NCI-H226 (cell line): ENCODE measurements around the gene AGBL5.
A peak's percentile ranks its signal among the peaks of the same experiment; 100 is the strongest.

ENCODE experiments used
- DNase-seq: peaks from one replicate; pipeline ENCODE4 v3.0.0-alpha.2; 2015

The AGBL5 gene

DNA sequence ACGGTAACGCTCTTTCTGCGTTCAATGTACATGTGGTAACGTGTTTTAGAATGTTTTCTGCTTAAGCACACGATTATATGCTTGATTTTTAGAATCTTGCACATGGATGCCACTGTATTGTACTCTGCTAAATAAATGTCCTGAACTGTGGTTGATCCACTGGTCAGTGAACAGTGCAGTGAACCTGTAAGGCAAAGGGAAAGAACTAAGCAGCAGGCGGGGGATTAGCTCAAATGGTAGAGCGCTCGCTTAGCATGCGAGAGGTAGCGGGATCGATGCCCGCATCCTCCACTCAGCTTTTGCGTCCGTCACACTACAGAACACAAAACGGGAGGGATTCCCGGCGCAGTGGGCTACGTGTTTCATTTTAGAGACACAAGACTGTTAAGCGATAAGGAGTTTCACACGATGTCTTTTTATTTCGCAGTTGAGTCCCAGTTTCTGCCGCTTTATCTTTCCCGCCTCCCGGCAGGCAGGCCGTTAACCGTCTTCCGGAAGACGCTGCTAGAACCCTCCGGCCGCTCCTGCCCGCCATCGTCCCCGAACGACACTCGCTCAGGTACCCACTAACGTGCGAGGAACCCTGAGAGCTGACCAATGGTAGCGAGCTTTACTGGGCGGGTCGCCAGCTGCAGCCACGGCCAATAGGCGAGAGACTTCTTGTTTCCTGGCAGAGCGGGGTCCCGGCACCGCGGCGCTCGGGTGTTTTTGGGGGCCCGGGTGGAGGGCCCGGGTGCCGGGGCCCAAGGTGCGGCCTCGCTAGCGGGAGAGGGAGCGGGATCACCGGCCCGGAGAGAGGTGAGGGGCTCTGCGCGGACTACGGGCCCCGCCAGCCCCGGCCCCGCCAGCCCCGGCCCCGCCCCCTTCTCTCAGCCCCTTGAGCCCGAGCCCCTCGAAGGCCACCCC is at the start of gene AGBL5:
Gene AGBL5 (plus strand): TSS at position 673 of the 906 bp plus-strand sequence. CDS start 1,291 bp downstream, outside the sequence.
- DNase-seq = peak; percentile 85

DNA sequence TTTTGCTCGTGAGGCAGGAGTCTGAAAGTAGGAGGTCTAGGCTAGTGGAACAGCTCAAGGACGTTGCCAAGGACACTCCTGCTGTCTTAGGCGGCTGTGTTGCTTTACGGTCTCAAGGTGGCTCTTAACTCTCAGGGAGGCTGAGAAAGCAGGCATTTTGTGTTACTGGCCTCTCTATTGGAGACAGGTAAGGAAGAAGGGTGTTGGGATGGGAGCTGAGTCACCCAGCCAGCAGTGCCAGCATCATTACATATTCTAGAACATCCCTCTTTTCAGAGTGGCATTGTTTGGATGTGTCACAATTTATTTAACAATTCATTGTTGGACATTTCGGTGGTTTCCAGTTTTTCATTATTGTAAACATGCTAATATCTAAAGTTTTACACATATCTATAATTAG is 49.5 kb upstream of the AGBL5 start:
- no peak for DNase-seq

- no peak for DNase-seq
These were observed 48.5 kb upstream of the AGBL5 start for GRCh38 chr2:27003007-27003406.

DNA sequence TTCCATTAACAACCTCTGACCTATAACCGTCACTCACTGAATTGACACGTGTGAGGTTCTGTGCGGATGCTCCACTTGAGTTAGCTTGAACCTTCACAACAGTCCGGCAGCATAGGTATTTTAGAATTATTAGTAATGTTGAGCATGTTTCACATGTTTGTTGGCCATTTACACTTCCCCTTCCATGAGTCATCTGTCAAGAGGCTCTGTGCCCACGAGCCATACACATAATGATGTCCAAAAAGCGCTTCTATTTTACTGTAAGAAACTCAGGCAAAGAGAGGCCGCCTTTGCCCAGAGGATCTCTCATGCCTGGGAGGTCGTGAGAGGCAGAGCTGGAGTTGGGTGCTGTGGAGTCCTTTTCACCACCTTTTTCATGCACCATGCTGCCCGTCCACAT is 47.6 kb upstream of the AGBL5 start:
- peak; percentile 45 for DNase-seq

DNA sequence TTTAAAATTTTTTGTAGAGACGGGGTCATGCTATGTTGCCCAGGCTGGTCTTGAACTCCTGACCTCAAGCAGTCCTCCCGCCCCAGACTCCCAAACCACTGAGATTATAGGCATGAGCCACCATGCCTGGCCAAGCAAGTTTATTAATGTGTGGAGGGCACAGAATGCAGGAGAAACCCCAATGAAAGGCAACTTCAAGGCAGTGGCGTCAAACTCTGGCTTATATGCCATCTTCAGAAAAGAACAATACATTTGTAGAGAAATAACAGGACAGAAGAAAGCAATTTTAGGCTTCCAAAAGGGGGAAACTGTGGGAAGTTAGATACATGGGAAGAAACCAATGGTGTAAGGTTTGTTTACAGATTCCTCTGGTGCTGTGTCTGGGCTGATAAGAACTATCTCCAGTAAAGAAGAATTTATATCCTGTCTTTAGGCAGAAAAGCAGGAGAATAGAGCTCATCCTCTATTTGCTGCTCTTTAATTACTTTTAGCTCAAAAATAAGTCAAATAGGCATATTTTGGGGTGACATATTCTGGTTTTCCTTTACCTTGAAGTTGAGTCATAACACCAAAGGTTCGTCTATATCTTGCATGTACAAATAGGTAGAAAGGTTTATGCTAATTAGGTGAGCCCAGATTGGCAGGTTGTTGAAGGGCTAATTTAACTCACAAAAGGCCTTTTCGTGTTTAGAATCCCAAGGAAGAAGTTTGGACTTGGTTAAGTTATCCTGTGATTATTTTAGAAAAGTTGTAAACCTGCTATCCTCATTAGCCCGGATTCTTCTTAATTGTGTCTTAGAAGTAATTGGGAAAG is 44.7 kb upstream of the AGBL5 start:
- no peak for DNase-seq

- DNase-seq = no peak
These were observed 43.8 kb upstream of the AGBL5 start for GRCh38 chr2:27007416-27008374.

DNA sequence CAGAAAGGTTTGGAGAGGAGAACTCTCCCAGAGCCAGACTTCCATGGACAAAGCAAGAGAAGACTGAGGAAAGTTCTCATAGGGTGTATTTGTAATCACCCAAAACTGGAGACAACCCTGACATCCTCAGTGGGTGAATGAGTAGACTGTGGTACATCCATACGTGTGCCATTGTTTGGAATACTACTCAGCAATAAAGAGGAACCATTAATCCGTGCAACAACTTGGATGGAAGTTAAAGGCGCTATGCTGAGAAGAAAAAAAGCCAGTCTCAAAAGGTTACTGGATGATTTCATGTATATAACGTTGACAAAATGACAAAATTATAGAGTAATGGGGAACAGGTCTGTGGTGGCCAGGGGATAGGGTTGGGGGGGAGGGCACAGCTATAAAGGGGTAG is 42.8 kb upstream of the AGBL5 start:
- no peak for DNase-seq

- DNase-seq = no peak
These were observed 42.4 kb upstream of the AGBL5 start for GRCh38 chr2:27009083-27009482.

DNA sequence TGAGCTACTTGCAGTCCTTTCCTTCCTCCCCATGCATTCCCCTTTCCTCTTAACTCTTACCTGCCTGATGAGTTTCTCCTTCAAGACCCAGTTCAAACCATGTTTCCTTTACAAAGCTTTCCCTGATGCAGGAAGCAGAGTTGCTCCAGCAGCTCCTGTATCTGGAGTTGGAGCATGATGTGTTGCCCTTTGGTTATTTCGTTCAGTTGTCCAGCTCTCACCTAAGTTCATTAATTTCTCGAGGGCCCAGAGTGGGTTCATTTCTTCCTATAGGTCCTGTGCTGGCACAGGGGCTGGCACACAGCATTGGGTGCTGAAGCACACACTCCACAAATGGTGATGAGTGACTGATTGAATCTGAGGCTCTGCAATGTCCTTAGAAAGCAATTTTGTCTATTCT is 41.8 kb upstream of the AGBL5 start:
- no peak for DNase-seq

GRCh38 chr2:27010139-27010538 is 41.3 kb upstream of the AGBL5 start:
- DNase-seq = no peak

DNA sequence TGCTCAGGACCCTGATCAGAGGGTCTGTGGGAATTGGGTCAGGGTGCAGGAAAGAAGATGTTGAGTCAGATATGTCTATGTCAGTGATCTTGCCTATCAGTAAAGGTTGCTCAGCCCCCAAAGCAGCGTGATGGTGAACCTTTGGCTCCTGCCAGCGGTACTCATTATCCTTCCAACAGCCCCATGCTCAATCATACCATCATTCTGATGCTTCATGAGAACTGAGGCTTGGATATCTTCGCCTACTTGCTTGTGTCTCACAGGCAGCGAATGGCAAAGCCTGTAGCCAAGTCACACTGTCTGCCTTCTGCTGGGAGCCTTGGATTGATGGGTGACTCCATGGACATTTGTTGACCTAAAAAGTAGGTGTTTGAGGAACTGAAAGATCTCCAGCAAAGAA is 37.7 kb upstream of the AGBL5 start:
- no peak for DNase-seq

- DNase-seq = no peak
These were observed 36.6 kb upstream of the AGBL5 start for GRCh38 chr2:27014771-27015433.

GRCh38 chr2:27016801-27017325 is 34.6 kb upstream of the AGBL5 start:
- DNase-seq = peak; percentile 31

DNA sequence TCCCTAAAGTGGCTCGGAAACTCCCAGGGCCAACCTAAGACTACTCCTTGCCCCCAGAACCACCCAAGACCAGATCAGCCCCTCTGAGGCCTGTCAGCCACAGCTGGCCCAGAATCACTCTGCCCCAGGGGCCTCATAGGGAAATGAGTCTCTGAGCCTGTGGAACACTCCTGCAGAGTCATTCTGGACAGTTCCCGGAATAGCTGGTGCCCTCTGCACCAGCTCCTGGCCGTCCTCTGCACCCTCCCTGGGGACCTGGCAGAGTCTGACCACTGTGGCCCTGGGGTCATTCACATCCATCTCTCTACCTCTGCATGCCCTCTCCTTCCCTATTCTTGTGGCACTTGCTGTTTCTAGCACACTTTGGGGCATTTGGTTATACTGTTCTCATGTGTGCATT is 33.3 kb upstream of the AGBL5 start:
- DNase-seq = no peak

DNA sequence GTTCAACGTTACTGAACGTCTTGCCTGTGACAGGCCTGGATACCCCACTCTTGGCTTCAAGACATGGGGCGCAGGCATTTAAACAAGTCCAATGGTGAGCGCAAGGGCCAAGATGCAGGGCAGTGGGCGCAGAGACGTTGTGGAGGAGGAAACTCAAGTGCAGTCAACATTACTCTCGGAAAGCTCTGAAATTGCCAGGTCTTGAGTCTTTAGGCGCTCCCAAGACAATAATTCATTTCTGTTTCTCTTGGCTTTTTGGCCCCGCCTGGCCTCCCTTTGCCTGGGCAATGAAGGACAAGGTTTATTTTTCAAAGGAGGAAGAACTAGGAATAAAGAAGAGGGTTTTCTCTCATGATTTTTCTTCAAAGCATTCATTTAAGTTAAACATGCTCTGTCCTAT is 32.0 kb upstream of the AGBL5 start:
- no peak for DNase-seq

DNA sequence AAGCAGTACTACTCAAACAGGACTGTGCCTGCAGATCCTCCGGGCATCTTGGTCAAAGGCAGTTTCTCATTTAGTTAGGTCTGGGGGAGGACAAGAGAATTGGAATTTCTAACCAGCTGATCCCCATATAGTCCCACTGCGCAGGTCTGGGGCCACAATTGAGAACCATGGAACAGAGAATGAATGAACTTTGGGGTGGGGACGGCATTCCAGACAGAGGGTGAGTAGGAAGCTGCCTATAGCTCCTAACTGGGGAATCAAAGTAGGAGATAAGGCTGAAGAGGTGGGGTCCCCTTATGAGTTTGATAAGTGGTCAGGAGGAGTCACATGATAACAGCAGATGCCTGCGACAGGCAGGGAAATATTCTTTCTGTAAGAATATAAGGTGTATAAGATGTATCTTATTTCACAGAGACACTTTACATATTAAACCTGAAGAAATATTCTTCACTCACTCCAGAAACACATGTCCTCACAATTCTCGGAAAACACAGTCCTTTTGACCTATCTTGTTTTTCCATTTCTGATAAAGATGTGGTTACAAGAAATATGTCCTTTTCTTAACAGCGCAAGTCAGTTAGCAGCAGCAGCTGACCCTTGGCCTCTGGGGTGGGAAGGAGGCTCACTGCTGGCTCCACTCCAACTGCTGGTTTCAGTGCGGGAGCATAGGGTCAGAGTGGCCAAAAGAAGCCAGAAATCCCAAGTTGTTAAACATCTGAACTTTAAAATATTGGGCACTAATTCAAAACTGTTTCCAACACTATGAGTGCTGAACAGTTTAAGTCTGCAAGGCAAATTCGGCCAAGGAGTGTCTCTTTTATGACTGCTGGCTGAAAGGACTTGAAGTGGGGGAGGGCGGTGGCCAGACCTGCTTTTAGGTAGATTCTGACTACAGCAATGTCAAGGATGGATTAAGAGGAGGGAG is 31.3 kb upstream of the AGBL5 start:
- no peak for DNase-seq

DNA sequence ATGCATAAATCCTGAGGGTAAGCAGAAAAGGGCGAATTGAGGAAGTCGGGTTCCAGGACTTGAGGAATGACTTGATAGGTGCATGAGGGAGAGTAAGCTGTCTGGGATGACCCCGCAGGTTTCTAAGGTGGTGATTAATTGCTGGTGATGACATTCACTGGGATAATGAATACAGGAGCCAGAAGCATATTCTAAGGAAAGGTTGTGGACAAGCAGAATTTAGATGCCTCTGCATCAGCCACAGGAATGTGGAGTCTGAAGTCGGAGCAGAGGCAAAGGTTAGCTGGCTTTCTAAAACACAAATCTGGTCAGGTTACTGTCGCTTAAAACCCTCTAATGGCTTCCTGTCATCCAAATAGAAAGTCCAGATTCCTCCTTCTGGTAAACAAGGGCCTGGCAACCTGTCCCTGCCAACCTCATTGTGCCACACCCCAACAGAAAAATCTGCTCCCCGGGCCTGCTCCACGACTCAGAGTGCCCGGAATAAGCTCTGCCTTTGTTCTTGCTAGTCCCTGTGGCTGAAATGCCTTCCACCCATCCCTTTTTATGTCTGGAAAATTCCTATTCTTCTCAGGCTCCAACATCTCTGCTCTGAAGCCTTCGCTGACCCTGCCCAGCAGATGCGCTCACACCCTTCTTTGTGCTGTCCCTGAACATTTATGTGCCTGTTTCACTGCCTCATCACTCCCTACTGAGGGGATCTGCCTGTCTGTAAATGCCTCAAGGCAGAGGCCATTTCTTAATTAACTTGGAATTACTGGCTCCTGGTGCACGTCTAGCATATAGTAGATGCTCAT is 30.0 kb upstream of the AGBL5 start:
- peak; percentile 20 for DNase-seq

DNA sequence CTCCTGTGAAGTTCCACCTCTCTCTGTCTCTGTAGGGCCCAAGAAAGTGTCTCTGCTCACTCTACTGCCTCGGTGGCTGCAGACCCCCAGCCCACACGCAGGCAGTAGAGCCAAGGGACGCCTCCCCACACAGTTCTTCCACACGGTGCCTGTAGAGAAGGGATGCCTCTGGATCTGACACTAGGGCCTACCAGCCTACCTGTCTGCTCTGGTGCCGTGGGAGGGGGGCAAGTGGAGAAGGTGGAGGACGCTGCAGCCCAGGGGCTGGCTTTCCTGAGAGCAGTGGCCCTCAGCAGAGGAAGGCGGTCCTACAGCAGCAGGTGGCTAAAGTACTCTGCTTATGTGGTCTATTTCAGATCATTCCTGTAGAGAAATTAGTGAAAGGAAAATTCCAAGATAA is 27.7 kb upstream of the AGBL5 start:
- no peak for DNase-seq

- no peak for DNase-seq
These were observed 27.3 kb upstream of the AGBL5 start for GRCh38 chr2:27024188-27024587.

DNA sequence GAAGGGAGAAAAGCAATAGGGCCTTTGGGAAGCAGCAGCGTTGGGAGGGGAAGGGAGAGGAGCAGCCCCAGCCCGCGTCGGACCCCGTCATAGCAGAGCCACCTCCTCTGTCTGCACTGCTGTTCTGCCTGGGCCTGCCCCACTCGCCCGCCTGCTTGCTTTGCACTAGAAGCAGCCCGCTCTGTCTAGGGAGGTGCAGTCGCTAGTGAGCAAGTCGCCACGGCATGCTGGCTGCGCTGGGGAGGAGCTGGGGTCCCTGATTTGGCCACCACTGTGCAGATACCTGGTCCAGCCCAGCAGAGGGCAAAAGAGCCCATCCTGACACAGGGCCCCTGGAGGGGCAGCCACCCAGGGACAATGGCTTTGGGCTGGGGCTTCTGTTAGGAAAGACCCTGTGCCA is 26.7 kb upstream of the AGBL5 start:
- DNase-seq = no peak
